Spleen (tissue), 7 donors: ENCODE results near the gene SCN4B.

ENCODE experiments used
- POLR2A ChIP-seq, 3 donors: fragments of 450-650 bp; IDR thresholded peaks; one replicate each; pipeline ENCODE4 v1.5.1; 2017; ENCODE audit warnings: antibody characterized with exemption in 3 of 3, mild to moderate bottlenecking in 1 of 3
- TF ChIP-seq, protein P1 (sequence below), 11 experiments: fragments of 200-600 bp in 7 of 11; fragments of 450-650 bp in 4 of 11; sonication (generic) in 4 of 11; IDR thresholded peaks in 8 of 11; conservative IDR thresholded peaks in 3 of 11; 1 replicate in 7 of 11; 2 replicates in 4 of 11; pipeline versions ENCODE4 v1.4.0 to v1.8.0; 2016 to 2021; ENCODE audit warnings: antibody characterized with exemption in 11 of 11, inconsistent platforms in 4 of 11, mild to moderate bottlenecking in 1 of 11
- donor health status: DM: no; HTN: no; CAD: no; lungs with moderate emphysema.
- donor health status: DM: no; HTN: no; CAD: no.
- donor health status: DM: no; HTN: no; CAD: no.

DNA sequence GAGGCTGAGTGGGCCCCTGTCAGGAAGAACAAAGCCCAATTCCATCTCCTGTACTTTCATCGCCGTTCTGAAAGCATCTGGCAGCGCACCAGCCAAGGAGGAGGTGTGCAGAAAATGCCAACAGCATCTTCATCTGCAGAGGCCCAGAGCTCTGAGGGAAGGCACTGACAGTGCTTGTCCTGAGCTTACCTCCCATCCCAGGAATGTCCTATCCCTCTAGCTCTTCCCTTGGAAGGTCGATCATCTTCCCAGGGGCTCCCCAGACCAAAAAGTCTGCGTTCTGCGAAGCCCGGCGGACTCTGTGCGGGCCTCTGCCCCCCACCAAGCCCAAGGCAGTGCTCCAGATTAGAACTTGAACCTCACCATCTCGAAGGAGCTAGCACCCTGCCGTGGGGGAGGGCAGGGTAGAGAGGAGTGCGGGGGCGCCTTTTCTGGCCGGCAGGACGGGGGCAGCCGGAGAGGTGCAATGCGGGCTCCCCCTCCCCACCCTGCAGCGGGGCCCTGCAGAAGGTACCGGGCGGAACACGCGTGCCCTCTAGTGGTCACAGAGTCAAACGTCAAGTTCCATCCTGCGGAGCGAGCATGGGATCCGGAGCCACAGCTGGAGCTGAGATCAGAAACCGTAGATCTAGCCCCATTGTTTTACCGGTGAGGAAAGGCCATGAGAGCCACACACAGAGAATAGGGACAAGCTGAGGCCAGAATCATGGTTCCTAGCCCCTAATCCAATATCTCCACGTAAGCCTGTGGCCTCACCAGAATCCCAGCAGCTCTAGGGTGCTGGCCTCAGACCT is 18.8 kb upstream of the SCN4B start:
- TF ChIP-seq, protein P1, sequence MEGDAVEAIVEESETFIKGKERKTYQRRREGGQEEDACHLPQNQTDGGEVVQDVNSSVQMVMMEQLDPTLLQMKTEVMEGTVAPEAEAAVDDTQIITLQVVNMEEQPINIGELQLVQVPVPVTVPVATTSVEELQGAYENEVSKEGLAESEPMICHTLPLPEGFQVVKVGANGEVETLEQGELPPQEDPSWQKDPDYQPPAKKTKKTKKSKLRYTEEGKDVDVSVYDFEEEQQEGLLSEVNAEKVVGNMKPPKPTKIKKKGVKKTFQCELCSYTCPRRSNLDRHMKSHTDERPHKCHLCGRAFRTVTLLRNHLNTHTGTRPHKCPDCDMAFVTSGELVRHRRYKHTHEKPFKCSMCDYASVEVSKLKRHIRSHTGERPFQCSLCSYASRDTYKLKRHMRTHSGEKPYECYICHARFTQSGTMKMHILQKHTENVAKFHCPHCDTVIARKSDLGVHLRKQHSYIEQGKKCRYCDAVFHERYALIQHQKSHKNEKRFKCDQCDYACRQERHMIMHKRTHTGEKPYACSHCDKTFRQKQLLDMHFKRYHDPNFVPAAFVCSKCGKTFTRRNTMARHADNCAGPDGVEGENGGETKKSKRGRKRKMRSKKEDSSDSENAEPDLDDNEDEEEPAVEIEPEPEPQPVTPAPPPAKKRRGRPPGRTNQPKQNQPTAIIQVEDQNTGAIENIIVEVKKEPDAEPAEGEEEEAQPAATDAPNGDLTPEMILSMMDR (IDR thresholded peaks at IDR 0.05 in 8 of 11, conservative IDR thresholded peaks at IDR 0.05 in 3 of 11), result peak; percentile 58 to 95 (median 83)
- no peak for TF ChIP-seq POLR2A (IDR thresholded peaks at IDR 0.05)
